Astrocyte of the hippocampus (primary cell): Measurements from ENCODE around the gene AMFR.
A peak's percentile ranks its signal among the peaks of the same experiment; 100 is the strongest.

Source experiments
- DNase-seq: peaks from one replicate; pipeline ENCODE4 v3.0.0; 2011; ENCODE audit warnings: low read depth, low spot score

Gene AMFR

GRCh38 chr16:56330476-56330875, 94.9 kb downstream of the AMFR start:
- DNase-seq = no peak

- DNase-seq = no peak
These were observed 95.5 kb downstream of the AMFR start for GRCh38 chr16:56329887-56330286.

GRCh38 chr16:56328276-56329022, 96.9 kb downstream of the AMFR start:
- DNase-seq = no peak

GRCh38 chr16:56327929-56328258, 97.5 kb downstream of the AMFR start:
- no peak for DNase-seq

- no peak for DNase-seq
These were observed 98.0 kb downstream of the AMFR start for GRCh38 chr16:56327071-56327928.

GRCh38 chr16:56325956-56326355, 99.4 kb downstream of the AMFR start:
- no peak for DNase-seq

- no peak for DNase-seq
These were observed 100.9 kb downstream of the AMFR start for GRCh38 chr16:56324406-56324805.

- DNase-seq = no peak
These were observed 103.8 kb downstream of the AMFR start for GRCh38 chr16:56321571-56321970.

- no peak for DNase-seq
These were observed 104.4 kb downstream of the AMFR start for GRCh38 chr16:56320811-56321558.

- DNase-seq = no peak
These were observed 105.3 kb downstream of the AMFR start for GRCh38 chr16:56320056-56320455.

GRCh38 chr16:56319376-56319775, 106.0 kb downstream of the AMFR start:
- DNase-seq = no peak

- DNase-seq = no peak
These were observed 106.6 kb downstream of the AMFR start for GRCh38 chr16:56318827-56319140.

GRCh38 chr16:56317998-56318826, 107.1 kb downstream of the AMFR start:
- peak; percentile 89 for DNase-seq

GRCh38 chr16:56316545-56316944, 108.8 kb downstream of the AMFR start:
- no peak for DNase-seq

- DNase-seq = no peak
These were observed 109.4 kb downstream of the AMFR start for GRCh38 chr16:56315955-56316354.

GRCh38 chr16:56314244-56314850, 111.0 kb downstream of the AMFR start:
- no peak for DNase-seq

- no peak for DNase-seq
These were observed 112.8 kb downstream of the AMFR start for GRCh38 chr16:56312556-56312955.

- DNase-seq = no peak
These were observed 113.4 kb downstream of the AMFR start for GRCh38 chr16:56312028-56312300.
